ENCODE data around the gene NFIL3. TPM values are rescaled to one million over a fixed set of nuclear protein-coding genes. Genes with fewer than 3 reads are reported as not detected.

Gene NFIL3
- total and polyA plus RNA-seq, 2 of the 8 experiments (the other 6 are each of a cell fraction or from before 2014, with no cell fraction given): 3.4 to 13.5 TPM

- ChIA-PET CTCF (ENCODE audit: partially characterized antibody) (no interaction called here), POLR2A (ENCODE audit: partially characterized antibody) (no interaction called here)
- no peaks in the 10 kb centered on the region for H3K27me3 ChIP-seq (replicated peaks in 1 of 4; ENCODE audit: control insufficient read depth in 3 of 4, extremely low read depth in 1 of 4, insufficient read depth in 3 of 4, low read length in 3 of 4)
- H3K9ac ChIP-seq (replicated peaks in 1 of 4; ENCODE audit: extremely low read depth in 1 of 4, low read depth in 3 of 4, low read length in 3 of 4): no peak overlapping the region
- no peak overlapping the region for H2BK15ac ChIP-seq (ENCODE audit: low read length)
- WGBS, 2 experiments (ENCODE audit: extremely low coverage in 1 of 2, insufficient coverage in 1 of 2, insufficient read length in 1 of 2, insufficient replicate concordance in 2 of 2, low coverage in 1 of 2, low lambda C conversion rate in 2 of 2, missing lambda C conversion rate in 1 of 2): 73% methylated on average over 5 of the region's 5 CpGs; no CpG with 5 or more reads in 1 of the 2 experiments
- no peak overlapping the region for H3K14ac ChIP-seq (ENCODE audit: insufficient read length)
- no peaks in the 10 kb centered on the region for H3K36me3 ChIP-seq (ENCODE audit: control insufficient read depth in 2 of 4, insufficient read depth in 4 of 4, low read length in 3 of 4)
- no peaks in the 10 kb centered on the region for H3K79me2 ChIP-seq (ENCODE audit: control insufficient read depth in 1 of 2, insufficient read depth in 2 of 2, low read length in 2 of 2)
- no peak overlapping the region for H3K4me2 ChIP-seq (ENCODE audit: insufficient read depth in 1 of 2, low read depth in 2 of 2, low read length in 2 of 2)
- no peak overlapping the region for H3K4me3 ChIP-seq (ENCODE audit: extremely low read depth in 1 of 4, insufficient read depth in 2 of 4, low read depth in 3 of 4, low read length in 4 of 4)
- no peak overlapping the region for H2AFZ ChIP-seq (ENCODE audit: low read length)
- H2BK120ac ChIP-seq (replicated peaks; ENCODE audit: low read depth, low read length): no peak overlapping the region
- H3K9me3 ChIP-seq (ENCODE audit: insufficient read depth in 2 of 2, low read depth in 1 of 2, low read length in 1 of 2): no peaks in the 10 kb centered on the region
- H2BK12ac ChIP-seq (ENCODE audit: low read depth, low read length): no peak overlapping the region
- H3K27ac ChIP-seq (ENCODE audit: low read depth, low read length): no peak overlapping the region
- no peak overlapping the region for H4K91ac ChIP-seq (replicated peaks; ENCODE audit: insufficient read length, low read length)
- H3K4me1 ChIP-seq (replicated peaks in 1 of 4; ENCODE audit: control insufficient read depth in 3 of 4, insufficient read depth in 4 of 4, low read length in 3 of 4): no peaks in the 10 kb centered on the region
- H2AK5ac ChIP-seq (ENCODE audit: low read depth, low read length): no peak overlapping the region
- H3K18ac ChIP-seq (ENCODE audit: extremely low read depth, low read length): no peak overlapping the region
- H2BK20ac ChIP-seq (ENCODE audit: low read length): no peak overlapping the region
- H3K56ac ChIP-seq (replicated peaks; ENCODE audit: insufficient read length, low read depth, low read length): no peak overlapping the region
- H4K5ac ChIP-seq (ENCODE audit: insufficient read length, low read depth, low read length): no peak overlapping the region
- H3K23me2 ChIP-seq (ENCODE audit: low read depth, low read length): 0 out of 2 replicates have a peak, but pooled peaks cover 2% of the 10 kb centered on the region
- no peak overlapping the region for H3K4ac ChIP-seq (replicated peaks; ENCODE audit: insufficient read length, low read depth, low read length)
- no peak for FAIRE-seq
- no peaks in the 10 kb centered on the region for H3K79me1 ChIP-seq (ENCODE audit: low read depth, low read length)
- no peak overlapping the region for H2BK5ac ChIP-seq (ENCODE audit: low read depth, low read length)
- DNase-seq (ENCODE audit: low read depth in 1 of 2, low spot score in 2 of 2): no peak
- H4K20me1 ChIP-seq (replicated peaks in 1 of 2; ENCODE audit: control insufficient read depth in 1 of 2, insufficient read depth in 2 of 2, low read length in 2 of 2): no peaks in the 10 kb centered on the region
- H4K8ac ChIP-seq (ENCODE audit: extremely low read depth, insufficient read depth, low read length): no peak overlapping the region
- no peak overlapping the region for H3K23ac ChIP-seq (ENCODE audit: insufficient read length)
- TF ChIP-seq POU5F1 (IDR thresholded peaks at IDR 0.05; ENCODE audit: low read depth, low read length) (no peak), NANOG (IDR thresholded peaks at IDR 0.05; ENCODE audit: insufficient read depth, low read depth, low read length, poor library complexity, severe bottlenecking) (no peak)
These were observed 32.2 kb downstream of the NFIL3 start for GRCh38 chr9:91391412-91391811.

Data from H1 (cell line).